Measurements from ENCODE around the gene TYW3. TPM values are rescaled to one million over a fixed set of nuclear protein-coding genes. Genes with fewer than 3 reads are reported as not detected.

The TYW3 gene
- total and polyA plus RNA-seq, 2 donors, result 25.5 to 34.2 TPM

GRCh38 chr1:74771913-74772515, 39.1 kb downstream of the TYW3 start:
- no peak overlapping the region for H3K27ac ChIP-seq (ENCODE audit: low read depth in 1 of 2, low read length in 1 of 2)
- no peak overlapping the region for H3K4me3 ChIP-seq (ENCODE audit: low read length in 2 of 2)
- DNase-seq (ENCODE audit: low read depth in 6 of 9, low spot score in 9 of 9), result peak in 6 of 9 donors; percentile 1 to 43 (median 20)
- no peaks in the 10 kb centered on the region for H3K36me3 ChIP-seq (ENCODE audit: control insufficient read depth in 2 of 2, insufficient read depth in 2 of 2, low read length in 1 of 2)
- no peaks in the 10 kb centered on the region for H3K4me1 ChIP-seq (ENCODE audit: control insufficient read depth in 2 of 2, insufficient read depth in 2 of 2, low read length in 2 of 2)
- no peaks in the 10 kb centered on the region for H3K27me3 ChIP-seq (ENCODE audit: control insufficient read depth in 2 of 2, insufficient read depth in 1 of 2, low read length in 1 of 2)
- WGBS, result 35% methylated on average over 7 of the region's 7 CpGs
- no peaks in the 10 kb centered on the region for H3K9me3 ChIP-seq (ENCODE audit: control insufficient read depth in 2 of 2, insufficient read depth in 1 of 2, low read length in 1 of 2)

GRCh38 chr1:74772945-74773344, 40.0 kb downstream of the TYW3 start:
- H3K27ac ChIP-seq (ENCODE audit: low read depth in 1 of 2, low read length in 1 of 2), result no peak overlapping the region
- WGBS, result 36% methylated on average over 1 of the region's 1 CpG

GRCh38 chr1:74773582-74773981, 40.6 kb downstream of the TYW3 start:
- no peaks in the 10 kb centered on the region for H3K4me1 ChIP-seq (ENCODE audit: control insufficient read depth in 2 of 2, insufficient read depth in 2 of 2, low read length in 2 of 2)
- 95% methylated on average over 2 of the region's 2 CpGs for WGBS
- H3K27ac ChIP-seq (ENCODE audit: low read depth in 1 of 2, low read length in 1 of 2), result no peak overlapping the region
- no peaks in the 10 kb centered on the region for H3K36me3 ChIP-seq (ENCODE audit: control insufficient read depth in 2 of 2, insufficient read depth in 2 of 2, low read length in 1 of 2)
- no peaks in the 10 kb centered on the region for H3K9me3 ChIP-seq (ENCODE audit: control insufficient read depth in 2 of 2, insufficient read depth in 1 of 2, low read length in 1 of 2)
- no peak overlapping the region for H3K4me3 ChIP-seq (ENCODE audit: low read length in 2 of 2)
- no peak for DNase-seq (ENCODE audit: low read depth in 6 of 9, low spot score in 9 of 9)
- H3K27me3 ChIP-seq (ENCODE audit: control insufficient read depth in 2 of 2, insufficient read depth in 1 of 2, low read length in 1 of 2), result no peaks in the 10 kb centered on the region

More at GRCh38 chr1:74772945-74773344, 40.0 kb downstream of the TYW3 start:
- H3K4me1 ChIP-seq (ENCODE audit: control insufficient read depth in 2 of 2, insufficient read depth in 2 of 2, low read length in 2 of 2), result no peaks in the 10 kb centered on the region
- no peak for DNase-seq (ENCODE audit: low read depth in 6 of 9, low spot score in 9 of 9)
- H3K27me3 ChIP-seq (ENCODE audit: control insufficient read depth in 2 of 2, insufficient read depth in 1 of 2, low read length in 1 of 2), result no peaks in the 10 kb centered on the region
- no peak overlapping the region for H3K4me3 ChIP-seq (ENCODE audit: low read length in 2 of 2)
- H3K9me3 ChIP-seq (ENCODE audit: control insufficient read depth in 2 of 2, insufficient read depth in 1 of 2, low read length in 1 of 2), result no peaks in the 10 kb centered on the region
- no peaks in the 10 kb centered on the region for H3K36me3 ChIP-seq (ENCODE audit: control insufficient read depth in 2 of 2, insufficient read depth in 2 of 2, low read length in 1 of 2)

GRCh38 chr1:74775735-74776134, 42.8 kb downstream of the TYW3 start:
- no peaks in the 10 kb centered on the region for H3K36me3 ChIP-seq (ENCODE audit: control insufficient read depth in 2 of 2, insufficient read depth in 2 of 2, low read length in 1 of 2)
- H3K27ac ChIP-seq (ENCODE audit: low read depth in 1 of 2, low read length in 1 of 2), result no peak overlapping the region
- H3K4me3 ChIP-seq (ENCODE audit: low read length in 2 of 2), result no peak overlapping the region
- DNase-seq (ENCODE audit: low read depth in 6 of 9, low spot score in 9 of 9), result no peak
- WGBS, result 96% methylated on average over 2 of the region's 2 CpGs
- H3K9me3 ChIP-seq (ENCODE audit: control insufficient read depth in 2 of 2, insufficient read depth in 1 of 2, low read length in 1 of 2), result no peaks in the 10 kb centered on the region
- H3K4me1 ChIP-seq (ENCODE audit: control insufficient read depth in 2 of 2, insufficient read depth in 2 of 2, low read length in 2 of 2), result no peaks in the 10 kb centered on the region
- no peaks in the 10 kb centered on the region for H3K27me3 ChIP-seq (ENCODE audit: control insufficient read depth in 2 of 2, insufficient read depth in 1 of 2, low read length in 1 of 2)

GRCh38 chr1:74777525-74777924, 44.6 kb downstream of the TYW3 start:
- DNase-seq (ENCODE audit: low read depth in 6 of 9, low spot score in 9 of 9), result no peak
- H3K9me3 ChIP-seq (ENCODE audit: control insufficient read depth in 2 of 2, insufficient read depth in 1 of 2, low read length in 1 of 2), result no peaks in the 10 kb centered on the region
- H3K4me3 ChIP-seq (ENCODE audit: low read length in 2 of 2), result no peak overlapping the region
- no peaks in the 10 kb centered on the region for H3K36me3 ChIP-seq (ENCODE audit: control insufficient read depth in 2 of 2, insufficient read depth in 2 of 2, low read length in 1 of 2)
- no peaks in the 10 kb centered on the region for H3K27me3 ChIP-seq (ENCODE audit: control insufficient read depth in 2 of 2, insufficient read depth in 1 of 2, low read length in 1 of 2)
- H3K27ac ChIP-seq (ENCODE audit: low read depth in 1 of 2, low read length in 1 of 2), result no peak overlapping the region
- 98% methylated on average over 1 of the region's 1 CpG for WGBS
- H3K4me1 ChIP-seq (ENCODE audit: control insufficient read depth in 2 of 2, insufficient read depth in 2 of 2, low read length in 2 of 2), result no peaks in the 10 kb centered on the region

- Histone ChIP-seq H3K27ac (ENCODE audit: low read depth in 1 of 2, low read length in 1 of 2) (no peak overlapping the region), H3K4me3 (ENCODE audit: low read length in 2 of 2) (no peak overlapping the region), H3K4me1 (ENCODE audit: control insufficient read depth in 2 of 2, insufficient read depth in 2 of 2, low read length in 2 of 2) (no peaks in the 10 kb centered on the region), H3K27me3 (ENCODE audit: control insufficient read depth in 2 of 2, insufficient read depth in 1 of 2, low read length in 1 of 2) (no peaks in the 10 kb centered on the region), H3K9me3 (ENCODE audit: control insufficient read depth in 2 of 2, insufficient read depth in 1 of 2, low read length in 1 of 2) (no peaks in the 10 kb centered on the region), H3K36me3 (ENCODE audit: control insufficient read depth in 2 of 2, insufficient read depth in 2 of 2, low read length in 1 of 2) (no peaks in the 10 kb centered on the region)
- no peak for DNase-seq (ENCODE audit: low read depth in 6 of 9, low spot score in 9 of 9)
Measured at GRCh38 chr1:74779750-74780149, 46.8 kb downstream of the TYW3 start.

GRCh38 chr1:74780594-74780993, 47.6 kb downstream of the TYW3 start:
- Histone ChIP-seq H3K9me3 (ENCODE audit: control insufficient read depth in 2 of 2, insufficient read depth in 1 of 2, low read length in 1 of 2) (no peaks in the 10 kb centered on the region), H3K4me3 (ENCODE audit: low read length in 2 of 2) (no peak overlapping the region), H3K27ac (ENCODE audit: low read depth in 1 of 2, low read length in 1 of 2) (no peak overlapping the region), H3K36me3 (ENCODE audit: control insufficient read depth in 2 of 2, insufficient read depth in 2 of 2, low read length in 1 of 2) (no peaks in the 10 kb centered on the region), H3K4me1 (ENCODE audit: control insufficient read depth in 2 of 2, insufficient read depth in 2 of 2, low read length in 2 of 2) (no peaks in the 10 kb centered on the region), H3K27me3 (ENCODE audit: control insufficient read depth in 2 of 2, insufficient read depth in 1 of 2, low read length in 1 of 2) (no peaks in the 10 kb centered on the region)
- no peak for DNase-seq (ENCODE audit: low read depth in 6 of 9, low spot score in 9 of 9)
- 58% methylated on average over 2 of the region's 2 CpGs for WGBS

- no peaks in the 10 kb centered on the region for H3K9me3 ChIP-seq (ENCODE audit: control insufficient read depth in 2 of 2, insufficient read depth in 1 of 2, low read length in 1 of 2)
- no peaks in the 10 kb centered on the region for H3K36me3 ChIP-seq (ENCODE audit: control insufficient read depth in 2 of 2, insufficient read depth in 2 of 2, low read length in 1 of 2)
- H3K4me3 ChIP-seq (ENCODE audit: low read length in 2 of 2), result no peak overlapping the region
- H3K4me1 ChIP-seq (ENCODE audit: control insufficient read depth in 2 of 2, insufficient read depth in 2 of 2, low read length in 2 of 2), result no peaks in the 10 kb centered on the region
- no peak for DNase-seq (ENCODE audit: low read depth in 6 of 9, low spot score in 9 of 9)
- H3K27me3 ChIP-seq (ENCODE audit: control insufficient read depth in 2 of 2, insufficient read depth in 1 of 2, low read length in 1 of 2), result no peaks in the 10 kb centered on the region
- no peak overlapping the region for H3K27ac ChIP-seq (ENCODE audit: low read depth in 1 of 2, low read length in 1 of 2)
Measured at GRCh38 chr1:74785944-74786343, 53.0 kb downstream of the TYW3 start.

- no peak for DNase-seq (ENCODE audit: low read depth in 6 of 9, low spot score in 9 of 9)
- no peaks in the 10 kb centered on the region for H3K27me3 ChIP-seq (ENCODE audit: control insufficient read depth in 2 of 2, insufficient read depth in 1 of 2, low read length in 1 of 2)
- H3K9me3 ChIP-seq (ENCODE audit: control insufficient read depth in 2 of 2, insufficient read depth in 1 of 2, low read length in 1 of 2), result no peaks in the 10 kb centered on the region
- H3K27ac ChIP-seq (ENCODE audit: low read depth in 1 of 2, low read length in 1 of 2), result no peak overlapping the region
- H3K36me3 ChIP-seq (ENCODE audit: control insufficient read depth in 2 of 2, insufficient read depth in 2 of 2, low read length in 1 of 2), result no peaks in the 10 kb centered on the region
- no peaks in the 10 kb centered on the region for H3K4me1 ChIP-seq (ENCODE audit: control insufficient read depth in 2 of 2, insufficient read depth in 2 of 2, low read length in 2 of 2)
- H3K4me3 ChIP-seq (ENCODE audit: low read length in 2 of 2), result no peak overlapping the region
Measured at GRCh38 chr1:74790453-74790852, 57.5 kb downstream of the TYW3 start.

- WGBS, result 83% methylated on average over 2 of the region's 2 CpGs
- Histone ChIP-seq H3K4me3 (ENCODE audit: low read length in 2 of 2) (no peak overlapping the region), H3K9me3 (ENCODE audit: control insufficient read depth in 2 of 2, insufficient read depth in 1 of 2, low read length in 1 of 2) (no peaks in the 10 kb centered on the region), H3K4me1 (ENCODE audit: control insufficient read depth in 2 of 2, insufficient read depth in 2 of 2, low read length in 2 of 2) (no peaks in the 10 kb centered on the region), H3K36me3 (ENCODE audit: control insufficient read depth in 2 of 2, insufficient read depth in 2 of 2, low read length in 1 of 2) (no peaks in the 10 kb centered on the region), H3K27ac (ENCODE audit: low read depth in 1 of 2, low read length in 1 of 2) (no peak overlapping the region), H3K27me3 (ENCODE audit: control insufficient read depth in 2 of 2, insufficient read depth in 1 of 2, low read length in 1 of 2) (no peaks in the 10 kb centered on the region)
- DNase-seq (ENCODE audit: low read depth in 6 of 9, low spot score in 9 of 9), result no peak
Measured at GRCh38 chr1:74791491-74791890, 58.5 kb downstream of the TYW3 start.

All from thymus (tissue), 11 donors.